K562 (cell line): Measurements from ENCODE around the gene TPD52L1. TPM values are rescaled to one million over a fixed set of nuclear protein-coding genes. Genes with fewer than 3 reads are reported as not detected.

Experiments used
- ADNP ChIP-seq: fragments of 200-800 bp; sonication (Bioruptor generic); IDR thresholded peaks from 2 replicates; pipeline ENCODE4 v1.6.1; 2016; ENCODE audit warnings: missing genetic modification characterization, missing compliant biosample characterization
- ATF4 ChIP-seq: fragments of 450-650 bp; formaldehyde crosslinking; IDR thresholded peaks from 2 replicates; pipeline ENCODE4 v1.4.0; 2022; ENCODE audit warnings: mild to moderate bottlenecking, moderate library complexity
- CBX1 ChIP-seq: sonication (generic); IDR thresholded peaks from 2 replicates; pipeline ENCODE4 v1.6.1; 2016; ENCODE audit warnings: antibody characterized with exemption, low read depth, mild to moderate bottlenecking
- DNMT1 ChIP-seq: fragments of 450-650 bp; IDR thresholded peaks from 2 replicates; pipeline ENCODE4 v1.6.1; 2016; ENCODE audit warnings: antibody characterized with exemption, mild to moderate bottlenecking
- ETV5 ChIP-seq: sonication (generic); formaldehyde crosslinking; IDR thresholded peaks from 2 replicates; pipeline ENCODE4 v1.4.0; 2020; ENCODE audit warnings: low read depth, mild to moderate bottlenecking, missing genetic modification reagents
- FIP1L1 ChIP-seq: fragments of 200-400 bp; formaldehyde crosslinking; IDR thresholded peaks from 2 replicates; pipeline ENCODE4 v1.6.1; 2018; ENCODE audit warnings: mild to moderate bottlenecking, low read depth, low read length; ENCODE audit not compliant: poor library complexity, severe bottlenecking
- FOXP1 ChIP-seq: sonication (generic); formaldehyde crosslinking; IDR thresholded peaks from 2 replicates; pipeline ENCODE4 v1.8.0; 2022; ENCODE audit warnings: mild to moderate bottlenecking, missing genetic modification reagents
- GABPB1 ChIP-seq: sonication (generic); formaldehyde crosslinking; IDR thresholded peaks from 2 replicates; pipeline ENCODE4 v1.8.0; 2022; ENCODE audit warnings: mild to moderate bottlenecking, missing genetic modification reagents
- GATAD2A ChIP-seq: fragments of 450-650 bp; IDR thresholded peaks from 2 replicates; pipeline ENCODE4 v1.6.1; 2017
- HDAC8 ChIP-seq: fragments of 450-650 bp; IDR thresholded peaks from 2 replicates; pipeline ENCODE4 v1.6.1; 2016; ENCODE audit warnings: mild to moderate bottlenecking, missing genetic modification characterization, moderate library complexity, missing compliant biosample characterization
- HNRNPL ChIP-seq: fragments of 200-400 bp; formaldehyde crosslinking; IDR thresholded peaks from 2 replicates; pipeline ENCODE4 v1.6.1; 2017; ENCODE audit warnings: low read depth, mild to moderate bottlenecking, low read length
- HOXB6 ChIP-seq: fragments of 250-450 bp; sonication (Bioruptor Pico); IDR thresholded peaks from 2 replicates; pipeline ENCODE4 v1.5.1; 2022; ENCODE audit warnings: mild to moderate bottlenecking, borderline replicate concordance
- IRF1 ChIP-seq: sonication (generic); formaldehyde crosslinking; IDR thresholded peaks from 2 replicates; pipeline ENCODE4 v1.8.0; 2022; ENCODE audit warnings: missing genetic modification reagents, mild to moderate bottlenecking, borderline replicate concordance
- RBM22 ChIP-seq: fragments of 200-400 bp; formaldehyde crosslinking; IDR thresholded peaks from 2 replicates; pipeline ENCODE4 v1.6.1; 2018; ENCODE audit warnings: low read length, low read depth; ENCODE audit not compliant: poor library complexity, severe bottlenecking
- SAFB2 ChIP-seq: fragments of 200-400 bp; formaldehyde crosslinking; IDR thresholded peaks from 2 replicates; pipeline ENCODE4 v1.6.1; 2018; ENCODE audit warnings: borderline replicate concordance, low read length, low read depth, moderate library complexity; ENCODE audit not compliant: severe bottlenecking
- SAP30 ChIP-seq: fragments of 200-600 bp; sonication (generic); IDR thresholded peaks from 2 replicates; pipeline ENCODE4 v1.6.1; 2012; ENCODE audit warnings: borderline replicate concordance, low read depth, mild to moderate bottlenecking, moderate library complexity, low read length, control low read depth, inconsistent platforms; ENCODE audit not compliant: insufficient read depth, poor library complexity, severe bottlenecking
- SMAD4 ChIP-seq: fragments of 250-450 bp; sonication (Bioruptor Pico); conservative IDR thresholded peaks from 2 replicates; pipeline ENCODE4 v1.8.0; 2021; ENCODE audit warnings: inconsistent platforms, mild to moderate bottlenecking, moderate library complexity
- SNIP1 ChIP-seq: fragments of 450-650 bp; IDR thresholded peaks from 2 replicates; pipeline ENCODE4 v1.7.1; 2017; ENCODE audit warnings: low read depth, mild to moderate bottlenecking
- SRSF3 ChIP-seq: fragments of 200-400 bp; formaldehyde crosslinking; IDR thresholded peaks from 2 replicates; pipeline ENCODE4 v1.6.1; 2016; ENCODE audit warnings: mild to moderate bottlenecking, low read length, moderate library complexity; ENCODE audit not compliant: insufficient read depth
- TGIF2 ChIP-seq: sonication (generic); formaldehyde crosslinking; IDR thresholded peaks from 2 replicates; pipeline ENCODE4 v1.8.1; 2022; ENCODE audit warnings: mild to moderate bottlenecking, missing genetic modification reagents, moderate library complexity
- THAP7 ChIP-seq: fragments of 250-450 bp; sonication (Bioruptor Pico); IDR thresholded peaks from 2 replicates; pipeline ENCODE4 v1.5.0; 2021
- TRIM24 ChIP-seq, 2 experiments: fragments of 450-650 bp; IDR thresholded peaks; 2 replicates each; pipeline ENCODE4 v1.6.1; 2016
- ZFP1 ChIP-seq: fragments of 450-650 bp; formaldehyde crosslinking; IDR thresholded peaks from 2 replicates; pipeline ENCODE4 v1.4.0; 2020; ENCODE audit warnings: mild to moderate bottlenecking, mixed read lengths
- ZKSCAN8 ChIP-seq: fragments of 200-800 bp; sonication (Bioruptor generic); IDR thresholded peaks from 2 replicates; pipeline ENCODE4 v1.6.1; 2016; ENCODE audit warnings: missing genetic modification characterization, missing compliant biosample characterization
- ZSCAN32 ChIP-seq: fragments of 450-650 bp; formaldehyde crosslinking; IDR thresholded peaks from 2 replicates; pipeline ENCODE4 v1.4.0; 2020; ENCODE audit warnings: mild to moderate bottlenecking, moderate library complexity
- polyA plus RNA-seq, 8 experiments: library from polyadenylated mRNA; depleted of rRNA in 4 of 8; stranded (reverse) in 5 of 8; unstranded in 3 of 8; fragments of >200 nt; fragmentation: Nextera tagmentation in 2 of 8; fragmentation: Illumina TruSeq in 1 of 8; extraction: Ambion mirVana in 2 of 8; extraction: Trizol in 1 of 8; gene quantifications; 2 replicates each; pipeline versions ENCODE4 v1.2.1 to v1.2.3, GENCODE V29; 2011 to 2014; ENCODE audit warnings: inconsistent platforms in 1 of 8, missing spikeins in 1 of 8
- total RNA-seq, 7 experiments: library from RNA; depleted of rRNA in 6 of 7; stranded (reverse); fragments of >200 nt in 6 of 7; fragmentation: Illumina TruSeq in 2 of 7; extraction: Trizol in 2 of 7; gene quantifications; 2 replicates each; pipeline versions ENCODE4 v1.2.1 to v1.2.3, GENCODE V29; 2011 to 2021; ENCODE audit warnings: low replicate concordance in 1 of 7

The TPD52L1 gene
- total and polyA plus RNA-seq, 9 of the 15 experiments (the other 6 are each of a cell fraction or from before 2014, with no cell fraction given), result 12.9 to 149 (median 75.7) TPM

DNA sequence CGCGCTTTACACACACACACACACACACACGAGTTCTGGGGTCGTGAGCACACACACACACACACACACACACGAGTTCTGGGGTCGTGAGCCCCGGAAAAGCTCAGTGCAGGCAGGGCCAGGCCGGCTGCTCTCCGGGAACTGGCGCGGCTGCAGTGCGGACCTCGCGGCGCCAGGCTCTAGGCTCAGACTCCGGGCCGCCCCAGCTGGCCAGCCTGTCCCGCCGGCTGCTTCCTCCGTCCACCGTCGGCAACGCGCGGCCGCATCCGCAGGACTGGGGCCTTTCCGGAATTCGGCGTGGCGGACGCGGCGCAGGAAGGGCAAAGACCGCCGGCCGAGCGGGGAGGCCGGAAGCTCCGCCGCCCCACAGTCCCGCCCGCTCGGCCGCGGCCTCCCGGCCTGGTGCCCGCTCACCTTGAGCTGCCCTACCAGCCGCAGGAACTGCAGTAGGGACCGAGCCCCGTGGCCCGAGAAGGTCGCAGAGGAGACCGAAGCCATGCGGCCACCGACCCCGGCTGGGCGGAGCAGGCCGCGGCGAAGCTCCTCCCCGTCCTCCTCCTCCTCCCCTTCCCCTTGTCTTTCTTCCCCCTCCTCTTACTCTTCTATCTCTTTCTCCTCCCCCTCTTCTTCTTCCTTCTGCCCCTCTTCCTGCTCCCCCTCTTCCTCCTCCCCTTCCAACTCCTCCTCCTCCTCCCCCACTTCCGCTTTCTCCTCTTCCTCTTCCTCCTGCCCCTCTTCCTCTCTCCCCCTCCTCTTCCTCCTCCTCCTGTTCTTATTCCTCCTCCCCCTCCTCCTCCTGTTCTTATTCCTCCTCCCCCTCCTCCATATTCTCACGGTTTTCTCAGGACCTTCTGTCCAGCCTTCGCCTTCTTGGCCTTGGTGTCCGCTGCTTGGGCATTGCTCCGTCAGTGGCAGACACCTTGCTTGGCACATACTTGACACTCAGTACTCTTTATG is 148.1 kb downstream of the TPD52L1 start, which contains the start of gene HDDC2 (continued):
- peak; percentile 89 for TF ChIP-seq ETV5 (CRISPR knock-in tag)
- no peak for TF ChIP-seq ADNP (tag)
- TF ChIP-seq IRF1 (CRISPR knock-in tag), result 0 out of 2 replicates have a peak, but pooled peaks have one; percentile 61
- TF ChIP-seq SAP30, result no peak
- TF ChIP-seq ZSCAN32 (CRISPR knock-in tag), result no peak
- TF ChIP-seq SMAD4, result peak; percentile 83
- peak; percentile 99 for TF ChIP-seq GATAD2A
- TF ChIP-seq FOXP1 (CRISPR knock-in tag), result peak; percentile 87; the same call in 1 of the 2 replicates
- 0 out of 2 replicates have a peak, but pooled peaks have one; percentile 65 for TF ChIP-seq CBX1
- TF ChIP-seq ATF4 (CRISPR knock-in tag), result no peak
- peak; percentile 32; the same call in 1 of the 2 replicates for TF ChIP-seq THAP7 (CRISPR knock-in tag)
- no peak for TF ChIP-seq DNMT1
- peak; percentile 79 to 82 for TF ChIP-seq TRIM24 (IDR thresholded peaks at IDR 0.05)
- TF ChIP-seq RBM22, result peak; percentile 50
- peak; percentile 87 for TF ChIP-seq GABPB1 (CRISPR knock-in tag)
- TF ChIP-seq HOXB6 (CRISPR knock-in tag), result no peak
- TF ChIP-seq ZKSCAN8 (CRISPR knock-in tag), result no peak
- TF ChIP-seq FIP1L1, result peak; percentile 74
- no peak for TF ChIP-seq SAFB2
- TF ChIP-seq SRSF3, result 0 out of 2 replicates have a peak, but pooled peaks have one; percentile 77
- TF ChIP-seq HNRNPL, result peak; percentile 79
- 0 out of 2 replicates have a peak, but pooled peaks have one; percentile 32 for TF ChIP-seq HDAC8 (tag)
- no peak for TF ChIP-seq ZFP1 (CRISPR knock-in tag)
- 0 out of 2 replicates have a peak, but pooled peaks have one; percentile 25 for TF ChIP-seq TGIF2 (CRISPR knock-in tag)
- peak; percentile 58; the same call in 1 of the 2 replicates for TF ChIP-seq SNIP1
